HAP-1 (cell line): ENCODE data around the gene PGGHG.
A peak's percentile ranks its signal among the peaks of the same experiment; 100 is the strongest.

ENCODE experiments used
- DNase-seq, 2 experiments: peaks; one replicate each; pipeline ENCODE4 v3.0.0-alpha.2; 2016 to 2020; ENCODE audit warnings: low spot score in 2 of 2
- H3K27me3 ChIP-seq: fragments of 250-450 bp; sonication (Bioruptor Pico); 2 replicates; pipeline ENCODE4 v1.5.1; 2020; ENCODE audit warnings: low read depth, mild to moderate bottlenecking, moderate library complexity
- H3K36me3 ChIP-seq: fragments of 250-450 bp; sonication (Bioruptor Pico); replicated peaks from 2 replicates; pipeline ENCODE4 v1.5.1; 2020; ENCODE audit warnings: mild to moderate bottlenecking
- H3K4me1 ChIP-seq: fragments of 250-450 bp; sonication (Bioruptor Pico); 2 replicates; pipeline ENCODE4 v1.5.1; 2020; ENCODE audit warnings: mild to moderate bottlenecking
- H3K4me3 ChIP-seq: fragments of 250-450 bp; sonication (Bioruptor Pico); 2 replicates; pipeline ENCODE4 v1.5.1; 2020; ENCODE audit warnings: mild to moderate bottlenecking, moderate library complexity
- H3K9me3 ChIP-seq: fragments of 250-450 bp; sonication (Bioruptor Pico); 2 replicates; pipeline ENCODE4 v1.5.1; 2020; ENCODE audit warnings: mild to moderate bottlenecking, moderate library complexity
- in situ Hi-C: fragments of 300-500 bp; cut with MboI; formaldehyde crosslinking; loops from 3 replicates; pipeline ENCODE4 v1.14.3; 2020; ENCODE audit warnings: low sequenced_read_pairs, inconsistent platforms, mixed read lengths

The PGGHG gene

GRCh38 chr11:276219-276618 lies 12.7 kb upstream of the PGGHG start:
- in situ Hi-C loops = no loop called here
- no peak for DNase-seq
- Histone ChIP-seq H3K36me3 (no peaks in the 10 kb centered on the region), H3K4me1 (no peaks in the 10 kb centered on the region), H3K4me3 (no peak overlapping the region), H3K27me3 (peaks cover 18% of the 10 kb centered on the region), H3K9me3 (peaks cover 5% of the 10 kb centered on the region; the same call in 1 of the 2 replicates)

- Histone ChIP-seq H3K27me3 (peaks cover 37% of the 10 kb centered on the region), H3K4me3 (no peak within 1 kb of the TSS), H3K36me3 (no peaks in the 10 kb centered on the region), H3K4me1 (no peaks in the 10 kb centered on the region), H3K9me3 (peaks cover 5% of the 10 kb centered on the region; the same call in 1 of the 2 replicates)
- no peak for DNase-seq
- in situ Hi-C loops = no loop called here
These were observed 10.7 kb upstream of the PGGHG start, which contains the start of gene NLRP6 for GRCh38 chr11:278001-278951. TSS of gene NLRP6 (plus strand) at chr11:278407. CDS start at chr11:278570, 163 bp downstream.

- no peak overlapping the region for H3K4me3 ChIP-seq
- H3K27me3 ChIP-seq = peaks cover 37% of the 10 kb centered on the region
- H3K9me3 ChIP-seq = peaks cover 5% of the 10 kb centered on the region; the same call in 1 of the 2 replicates
- no peak for DNase-seq
- H3K4me1 ChIP-seq = no peaks in the 10 kb centered on the region
- in situ Hi-C loops = no loop called here
- H3K36me3 ChIP-seq = no peaks in the 10 kb centered on the region
These were observed 9.6 kb upstream of the PGGHG start for GRCh38 chr11:279040-279965.

GRCh38 chr11:279966-280705 lies 8.8 kb upstream of the PGGHG start:
- Histone ChIP-seq H3K36me3 (no peaks in the 10 kb centered on the region), H3K4me1 (no peaks in the 10 kb centered on the region), H3K27me3 (peaks cover 37% of the 10 kb centered on the region), H3K9me3 (peaks cover 5% of the 10 kb centered on the region; the same call in 1 of the 2 replicates), H3K4me3 (no peak overlapping the region)
- in situ Hi-C loops = no loop called here
- DNase-seq = no peak

GRCh38 chr11:280706-281485 lies 8.0 kb upstream of the PGGHG start:
- Histone ChIP-seq H3K4me1 (no peaks in the 10 kb centered on the region), H3K4me3 (no peak overlapping the region), H3K36me3 (no peaks in the 10 kb centered on the region), H3K9me3 (peaks cover 5% of the 10 kb centered on the region; the same call in 1 of the 2 replicates), H3K27me3 (peaks cover 37% of the 10 kb centered on the region)
- in situ Hi-C loops = no loop called here
- DNase-seq = no peak

- Histone ChIP-seq H3K9me3 (no peaks in the 10 kb centered on the region; the same call in 1 of the 2 replicates), H3K4me1 (no peaks in the 10 kb centered on the region), H3K27me3 (peaks cover 37% of the 10 kb centered on the region), H3K36me3 (no peaks in the 10 kb centered on the region), H3K4me3 (no peak overlapping the region)
- peak in 1 of 2 experiments; percentile 6 for DNase-seq
- in situ Hi-C loops = no loop called here
These were observed 7.3 kb upstream of the PGGHG start for GRCh38 chr11:281486-282161.

GRCh38 chr11:282171-282570 lies 6.8 kb upstream of the PGGHG start:
- Histone ChIP-seq H3K36me3 (no peaks in the 10 kb centered on the region), H3K27me3 (peaks cover 37% of the 10 kb centered on the region), H3K4me1 (no peaks in the 10 kb centered on the region), H3K9me3 (no peaks in the 10 kb centered on the region), H3K4me3 (no peak overlapping the region)
- in situ Hi-C loops = no loop called here
- DNase-seq = peak in 1 of 2 experiments; percentile 5

GRCh38 chr11:282630-283360 lies 6.1 kb upstream of the PGGHG start:
- Histone ChIP-seq H3K27me3 (peaks cover 37% of the 10 kb centered on the region), H3K4me3 (no peak overlapping the region), H3K9me3 (no peaks in the 10 kb centered on the region), H3K4me1 (peaks cover under 1% of the 10 kb centered on the region; the same call in 1 of the 2 replicates), H3K36me3 (no peaks in the 10 kb centered on the region)
- DNase-seq = peak in 1 of 2 experiments; percentile 6
- in situ Hi-C loops = no loop called here

GRCh38 chr11:283405-284104 lies 5.4 kb upstream of the PGGHG start:
- in situ Hi-C loops = no loop called here
- H3K27me3 ChIP-seq = peaks cover 37% of the 10 kb centered on the region
- H3K4me1 ChIP-seq = peaks cover 7% of the 10 kb centered on the region; the same call in 1 of the 2 replicates
- H3K9me3 ChIP-seq = no peaks in the 10 kb centered on the region
- H3K4me3 ChIP-seq = no peak overlapping the region
- peak in 1 of 2 experiments; percentile 6 for DNase-seq
- no peaks in the 10 kb centered on the region for H3K36me3 ChIP-seq

- H3K9me3 ChIP-seq = no peaks in the 10 kb centered on the region
- no peak overlapping the region for H3K4me3 ChIP-seq
- peaks cover 7% of the 10 kb centered on the region; the same call in 1 of the 2 replicates for H3K4me1 ChIP-seq
- no peaks in the 10 kb centered on the region for H3K36me3 ChIP-seq
- in situ Hi-C loops = no loop called here
- DNase-seq = peak in 1 of 2 experiments; percentile 7
- H3K27me3 ChIP-seq = peaks cover 37% of the 10 kb centered on the region
These were observed 4.6 kb upstream of the PGGHG start for GRCh38 chr11:284105-285020.
